PC-3 (cell line): ENCODE measurements around the gene NCF4.

Source experiments
- EZH2 ChIP-seq: fragments of 300-600 bp; sonication (generic); IDR thresholded peaks from one replicate; pipeline ENCODE4 v1.6.1; 2017; ENCODE audit warnings: antibody characterized with exemption, mild to moderate bottlenecking, low read length; ENCODE audit not compliant: unreplicated experiment
- EZH2phosphoT487 ChIP-seq: fragments of 300-600 bp; sonication (generic); IDR thresholded peaks from 2 replicates; pipeline ENCODE4 v1.6.1; 2018; ENCODE audit warnings: mild to moderate bottlenecking, antibody characterized with exemption, low read length, borderline replicate concordance
- TF ChIP-seq, protein P1 (sequence below): fragments of 300-600 bp; sonication (generic); conservative IDR thresholded peaks from 2 replicates; pipeline ENCODE4 v1.5.1; 2017; ENCODE audit warnings: antibody characterized with exemption, low read depth, mild to moderate bottlenecking, low read length

DNA sequence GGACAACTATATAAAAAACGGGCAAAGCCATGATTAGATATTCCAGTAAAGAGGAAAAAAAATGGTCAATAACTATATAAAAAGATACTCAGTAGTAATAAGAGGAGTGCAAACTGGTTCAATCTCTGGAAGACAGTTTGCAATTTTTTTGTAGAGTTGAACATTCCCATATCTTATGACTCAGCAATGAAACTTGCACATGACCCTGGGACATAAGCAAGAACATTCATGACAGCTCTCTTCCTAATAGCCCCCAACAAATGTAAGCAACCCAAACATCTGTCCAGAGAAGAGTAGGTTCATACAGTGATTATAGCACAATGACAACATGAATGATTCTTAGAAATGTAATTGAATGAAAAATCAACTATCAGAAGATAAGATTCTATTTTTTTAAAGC lies 30.8 kb downstream of the NCF4 start:
- TF ChIP-seq, protein P1, sequence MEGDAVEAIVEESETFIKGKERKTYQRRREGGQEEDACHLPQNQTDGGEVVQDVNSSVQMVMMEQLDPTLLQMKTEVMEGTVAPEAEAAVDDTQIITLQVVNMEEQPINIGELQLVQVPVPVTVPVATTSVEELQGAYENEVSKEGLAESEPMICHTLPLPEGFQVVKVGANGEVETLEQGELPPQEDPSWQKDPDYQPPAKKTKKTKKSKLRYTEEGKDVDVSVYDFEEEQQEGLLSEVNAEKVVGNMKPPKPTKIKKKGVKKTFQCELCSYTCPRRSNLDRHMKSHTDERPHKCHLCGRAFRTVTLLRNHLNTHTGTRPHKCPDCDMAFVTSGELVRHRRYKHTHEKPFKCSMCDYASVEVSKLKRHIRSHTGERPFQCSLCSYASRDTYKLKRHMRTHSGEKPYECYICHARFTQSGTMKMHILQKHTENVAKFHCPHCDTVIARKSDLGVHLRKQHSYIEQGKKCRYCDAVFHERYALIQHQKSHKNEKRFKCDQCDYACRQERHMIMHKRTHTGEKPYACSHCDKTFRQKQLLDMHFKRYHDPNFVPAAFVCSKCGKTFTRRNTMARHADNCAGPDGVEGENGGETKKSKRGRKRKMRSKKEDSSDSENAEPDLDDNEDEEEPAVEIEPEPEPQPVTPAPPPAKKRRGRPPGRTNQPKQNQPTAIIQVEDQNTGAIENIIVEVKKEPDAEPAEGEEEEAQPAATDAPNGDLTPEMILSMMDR: no peak
- no peak for TF ChIP-seq EZH2
- no peak for TF ChIP-seq EZH2phosphoT487
